MCF 10A (cell line): ENCODE measurements around the gene RGS3. TPM values are rescaled to one million over a fixed set of nuclear protein-coding genes. Genes with fewer than 3 reads are reported as not detected.

Source experiments
- BruUV-seq: library from RNA; stranded (reverse); fragments of 400-500 nt; replicated peaks from 2 replicates; lab custom pipeline; 2021; lab: Mats Ljungman, UMichigan
- CTCF ChIA-PET: fragments of 300-600 bp; sonication (Branson Sonifier 250); formaldehyde crosslinking; extraction: SDS; loops from one replicate; lab custom pipeline; 2021; ENCODE audit warnings: antibody characterized with exemption, inconsistent platforms; lab: Yijun Ruan, JAX
- POLR2A ChIA-PET: fragments of 300-600, 350-650 bp; sonication (Branson Sonifier 250); formaldehyde crosslinking; extraction: SDS; loops from one replicate; lab custom pipeline; 2020; ENCODE audit warnings: antibody characterized with exemption, inconsistent platforms; lab: Yijun Ruan, JAX
- DNase-seq: peaks from one replicate; pipeline ENCODE4 v3.0.0-alpha.2; 2018; ENCODE audit not compliant: unreplicated experiment
- H3K27ac Mint-ChIP-seq: one replicate; pipeline ENCODE4 v1.8.0; 2022; ENCODE audit warnings: mild to moderate bottlenecking, low read depth, mixed read lengths; ENCODE audit not compliant: unreplicated experiment
- H3K27me3 Mint-ChIP-seq: one replicate; pipeline ENCODE4 v1.8.0; 2022; ENCODE audit warnings: mixed read lengths; ENCODE audit not compliant: insufficient read depth, unreplicated experiment
- H3K36me3 Mint-ChIP-seq: one replicate; pipeline ENCODE4 v1.8.0; 2022; ENCODE audit warnings: mild to moderate bottlenecking, moderate library complexity, mixed read lengths; ENCODE audit not compliant: insufficient read depth, unreplicated experiment
- H3K4me1 Mint-ChIP-seq: one replicate; pipeline ENCODE4 v1.8.0; 2022; ENCODE audit warnings: mixed read lengths; ENCODE audit not compliant: insufficient read depth, unreplicated experiment
- H3K4me3 Mint-ChIP-seq: one replicate; pipeline ENCODE4 v1.8.0; 2022; ENCODE audit warnings: mild to moderate bottlenecking, moderate library complexity, mixed read lengths; ENCODE audit not compliant: unreplicated experiment
- H3K9me3 Mint-ChIP-seq: one replicate; pipeline ENCODE4 v1.8.0; 2022; ENCODE audit warnings: mixed read lengths; ENCODE audit not compliant: unreplicated experiment
- CTCF ChIP-seq: fragments of 200-600 bp; IDR thresholded peaks from one replicate; pipeline ENCODE4 v1.8.0; 2022; ENCODE audit warnings: antibody characterized with exemption, mild to moderate bottlenecking; ENCODE audit not compliant: unreplicated experiment
- intact Hi-C: fragments of 100-400 bp; cut with micrococcal nuclease; formaldehyde crosslinking; loops from 2 replicates; pipeline ENCODE4 v1.14.1; 2022
- total RNA-seq: library from RNA; stranded (reverse); gene quantifications from 2 replicates; pipeline ENCODE4 v1.2.3, GENCODE V29; 2022

The RGS3 gene
- total RNA-seq, 1 experiment from 2014 or later = 32.1 TPM

GRCh38 chr9:113580041-113580953 is 116.8 kb downstream of the RGS3 start:
- H3K4me1 Mint-ChIP-seq = peaks cover 53% of the 10 kb centered on the region
- peaks cover 28% of the 10 kb centered on the region for H3K36me3 Mint-ChIP-seq
- H3K27ac Mint-ChIP-seq = peak overlapping the region; percentile 78
- no peak overlapping the region for H3K4me3 Mint-ChIP-seq
- intact Hi-C loops = no loop called here
- ChIA-PET POLR2A (interaction anchor here (0.7 to 1.3 kb wide), 2 partner anchors 11 to 12 kb away, joined by 3 to 6 read pairs; no protein-coding TSS in a partner anchor), CTCF (interaction anchor here (0.6 to 18.7 kb wide), 7 partner anchors 8 to 603 kb away, joined by 3 to 341 read pairs (median 4); no protein-coding TSS in a partner anchor)
- DNase-seq = peak; percentile 90
- no peaks in the 10 kb centered on the region for H3K9me3 Mint-ChIP-seq
- TF ChIP-seq CTCF = no peak
- no peaks in the 10 kb centered on the region for H3K27me3 Mint-ChIP-seq
- no TSS peak for BruUV-seq

GRCh38 chr9:113580954-113581311 is 117.4 kb downstream of the RGS3 start:
- H3K27ac Mint-ChIP-seq = peak overlapping the region; percentile 78
- DNase-seq = no peak
- CTCF ChIA-PET = interaction anchor here (1.4 to 18.7 kb wide), 3 partner anchors 11 to 74 kb away, joined by 4 to 341 read pairs (median 55); no protein-coding TSS in a partner anchor

GRCh38 chr9:113581865-113582697 is 118.6 kb downstream of the RGS3 start:
- peak overlapping the region; percentile 52 for H3K4me3 Mint-ChIP-seq
- peak; percentile 14 for DNase-seq
- intact Hi-C loops = no loop called here
- BruUV-seq = no TSS peak
- no peaks in the 10 kb centered on the region for H3K9me3 Mint-ChIP-seq
- no peak for TF ChIP-seq CTCF
- H3K27me3 Mint-ChIP-seq = no peaks in the 10 kb centered on the region
- CTCF ChIA-PET = interaction anchor here (0.6 to 18.7 kb wide), 9 partner anchors 9 to 393 kb away, joined by 3 to 341 read pairs (median 5); no protein-coding TSS in a partner anchor
- H3K4me1 Mint-ChIP-seq = peaks cover 53% of the 10 kb centered on the region
- POLR2A ChIA-PET = interaction anchor here (0.6 to 2.1 kb wide), 6 partner anchors 11 to 228 kb away, joined by 3 to 12 read pairs (median 4); no protein-coding TSS in a partner anchor
- peak overlapping the region; percentile 49 for H3K27ac Mint-ChIP-seq
- peaks cover 21% of the 10 kb centered on the region for H3K36me3 Mint-ChIP-seq

More at GRCh38 chr9:113580954-113581311, 117.4 kb downstream of the RGS3 start:
- Mint-ChIP-seq H3K9me3 (no peaks in the 10 kb centered on the region), H3K4me1 (peaks cover 53% of the 10 kb centered on the region), H3K4me3 (no peak overlapping the region), H3K36me3 (peaks cover 28% of the 10 kb centered on the region), H3K27me3 (no peaks in the 10 kb centered on the region)
- no peak for TF ChIP-seq CTCF
- POLR2A ChIA-PET = interaction anchor here (1.0 to 2.1 kb wide), 3 partner anchors 10 to 134 kb away, joined by 3 to 12 read pairs (median 6); no protein-coding TSS in a partner anchor
- no TSS peak for BruUV-seq
- intact Hi-C loops = no loop called here
